NCI-H2171 treated with DMSO at 0.1 percent for 48 hours (cell line): Measurements from ENCODE around the gene GPR101.

ENCODE experiments used
- DNase-seq: peaks from one replicate; lab custom pipeline; 2025; lab: John Stamatoyannopoulos, UW

GPR101 gene, protein sequence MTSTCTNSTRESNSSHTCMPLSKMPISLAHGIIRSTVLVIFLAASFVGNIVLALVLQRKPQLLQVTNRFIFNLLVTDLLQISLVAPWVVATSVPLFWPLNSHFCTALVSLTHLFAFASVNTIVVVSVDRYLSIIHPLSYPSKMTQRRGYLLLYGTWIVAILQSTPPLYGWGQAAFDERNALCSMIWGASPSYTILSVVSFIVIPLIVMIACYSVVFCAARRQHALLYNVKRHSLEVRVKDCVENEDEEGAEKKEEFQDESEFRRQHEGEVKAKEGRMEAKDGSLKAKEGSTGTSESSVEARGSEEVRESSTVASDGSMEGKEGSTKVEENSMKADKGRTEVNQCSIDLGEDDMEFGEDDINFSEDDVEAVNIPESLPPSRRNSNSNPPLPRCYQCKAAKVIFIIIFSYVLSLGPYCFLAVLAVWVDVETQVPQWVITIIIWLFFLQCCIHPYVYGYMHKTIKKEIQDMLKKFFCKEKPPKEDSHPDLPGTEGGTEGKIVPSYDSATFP

DNA sequence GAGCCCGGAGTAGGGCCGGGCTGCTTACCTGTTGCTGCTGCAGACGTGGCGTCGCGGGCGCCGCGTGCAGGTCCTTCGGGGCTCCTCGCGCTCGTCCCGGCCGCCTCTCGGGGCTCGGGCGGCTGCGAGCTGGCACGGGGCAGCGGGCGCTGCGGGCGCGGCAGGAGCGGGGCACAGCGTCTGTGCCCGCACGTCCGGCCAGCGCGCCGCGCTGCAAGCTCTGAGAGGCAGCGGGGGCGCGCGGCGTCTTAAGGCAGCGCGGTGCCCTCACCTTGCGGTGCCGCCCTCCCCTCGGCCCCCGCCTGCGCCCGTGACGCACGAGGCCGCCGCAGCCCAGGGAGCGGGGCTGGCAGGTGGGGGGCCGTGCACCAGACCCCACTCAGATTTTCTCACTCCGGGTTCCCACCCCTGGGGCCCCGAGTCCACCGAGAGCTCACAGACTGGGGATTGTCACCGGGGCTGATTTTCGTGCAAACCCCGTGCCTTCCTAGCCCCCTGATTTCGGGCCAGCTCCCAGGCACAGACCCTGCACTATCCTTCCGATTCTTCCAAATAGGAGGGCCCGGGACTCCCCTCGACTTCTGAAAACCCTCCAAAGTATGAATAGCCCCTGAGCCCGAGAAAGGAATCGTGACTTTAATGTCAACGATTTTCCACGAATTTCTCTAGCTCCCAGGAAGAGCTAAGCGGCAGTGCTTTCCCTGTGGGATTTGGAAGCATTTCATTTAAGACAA, at the start of gene GPR101:
TSS of gene GPR101 (minus strand) at position 222 of the 734 bp plus-strand sequence. CDS start 2,321 bp downstream, outside the sequence.
- no peak for DNase-seq

DNA sequence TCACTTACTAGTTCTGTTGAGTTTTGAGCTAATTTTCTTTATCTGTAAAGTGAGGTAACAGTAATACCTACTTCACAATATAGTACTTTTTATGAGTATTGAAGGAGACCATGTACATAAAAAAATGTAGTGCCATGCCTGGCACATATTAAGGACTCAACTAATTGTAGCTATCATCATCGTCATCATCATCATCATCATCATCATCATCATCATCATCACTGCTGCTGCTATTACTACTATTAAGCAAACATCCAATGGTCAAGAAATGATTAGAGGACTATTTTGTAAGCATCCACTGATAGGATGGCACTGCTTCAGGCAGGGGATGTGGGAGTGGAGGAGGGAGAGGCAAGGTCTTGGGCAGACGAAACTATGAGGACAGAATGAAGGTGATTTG, 47.4 kb upstream of the GPR101 start:
- no peak for DNase-seq

DNA sequence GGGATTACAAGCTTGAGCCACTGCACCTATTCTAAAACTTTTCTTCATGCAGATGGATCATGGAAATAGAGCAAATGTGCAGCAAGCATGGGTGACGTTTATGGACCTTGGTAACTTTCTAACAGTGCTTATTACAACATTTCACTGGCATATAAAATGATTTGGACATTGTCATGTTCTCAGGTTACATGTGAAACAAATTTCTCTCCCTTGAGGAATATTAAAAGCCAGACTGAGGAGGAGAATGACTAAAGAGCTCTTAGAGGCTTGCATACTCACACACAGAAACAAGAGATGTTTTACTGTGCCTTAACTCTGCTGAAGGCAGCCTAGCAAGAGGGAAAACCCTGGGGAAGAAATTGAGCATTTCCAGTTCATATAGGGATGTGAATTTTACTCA, 38.6 kb upstream of the GPR101 start:
- no peak for DNase-seq

DNA sequence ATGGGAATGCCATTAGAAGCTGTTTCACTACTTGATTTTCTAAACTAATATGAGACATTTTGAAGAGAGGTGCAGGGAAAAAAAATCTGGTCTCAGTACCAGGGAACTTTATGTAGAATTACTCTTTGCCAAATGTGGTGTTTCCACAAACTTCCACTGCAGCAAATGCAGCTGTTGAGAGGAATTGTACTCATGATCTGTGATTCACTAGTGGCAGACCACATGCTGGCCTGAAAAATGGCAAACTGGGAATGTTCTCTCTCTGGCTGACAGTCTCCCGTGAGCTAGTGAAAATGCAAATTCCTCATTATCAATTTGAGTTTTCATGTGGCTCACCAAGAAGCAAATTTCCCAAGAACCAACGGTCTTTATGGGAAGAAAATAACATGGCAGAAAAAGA, 37.8 kb upstream of the GPR101 start:
- no peak for DNase-seq

DNA sequence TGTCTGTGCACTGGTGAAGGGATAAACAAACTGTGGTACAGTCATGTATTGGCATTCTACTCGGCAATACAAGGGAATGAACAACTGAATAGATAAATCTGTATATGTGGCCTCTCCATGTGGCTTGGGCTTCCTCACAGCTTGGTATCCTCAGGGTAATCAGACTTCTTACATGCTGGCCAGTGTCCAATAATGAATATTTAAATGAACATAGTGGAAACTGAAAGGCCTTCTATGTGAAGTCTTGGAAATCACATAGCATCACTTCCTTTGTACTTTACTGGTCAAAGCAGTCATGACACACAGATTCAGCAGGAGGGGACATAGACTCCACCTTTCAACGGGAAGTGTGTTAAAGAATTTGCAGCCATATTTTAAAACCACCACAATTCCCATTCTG, 33.4 kb upstream of the GPR101 start:
- no peak for DNase-seq

DNA sequence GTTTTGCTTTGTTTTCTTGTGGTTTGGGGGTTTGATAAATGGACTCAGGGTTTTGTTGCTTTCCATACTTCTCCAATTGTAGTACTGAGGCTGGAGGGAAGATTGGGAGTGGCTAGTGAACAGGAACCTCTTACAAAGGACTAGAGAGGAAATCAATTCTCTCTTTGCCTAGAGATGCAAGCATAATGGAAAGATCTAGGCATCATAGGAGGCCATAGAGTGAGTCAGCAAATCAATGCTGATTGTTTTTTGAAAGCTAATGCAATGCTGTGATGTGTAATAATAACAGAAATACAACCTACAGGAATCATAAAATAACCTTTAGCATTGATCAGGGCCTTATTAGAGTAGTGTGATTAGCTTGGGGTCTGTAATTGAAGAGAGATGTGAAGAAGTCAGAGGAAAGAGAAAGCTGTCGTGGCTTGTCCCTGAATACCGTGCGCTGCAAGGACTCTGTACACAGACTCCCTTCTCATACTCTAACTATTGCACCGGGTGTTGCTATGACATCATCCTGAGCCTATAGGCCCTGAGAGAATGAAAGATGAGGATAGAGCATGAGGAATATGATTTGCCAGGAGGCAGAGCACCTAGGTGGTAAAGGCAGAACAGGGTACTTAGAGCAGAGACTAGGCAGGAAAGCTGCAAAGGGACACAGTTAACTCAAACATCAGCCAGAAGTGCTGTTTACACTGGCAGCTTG, 29.3 kb upstream of the GPR101 start:
- no peak for DNase-seq

DNA sequence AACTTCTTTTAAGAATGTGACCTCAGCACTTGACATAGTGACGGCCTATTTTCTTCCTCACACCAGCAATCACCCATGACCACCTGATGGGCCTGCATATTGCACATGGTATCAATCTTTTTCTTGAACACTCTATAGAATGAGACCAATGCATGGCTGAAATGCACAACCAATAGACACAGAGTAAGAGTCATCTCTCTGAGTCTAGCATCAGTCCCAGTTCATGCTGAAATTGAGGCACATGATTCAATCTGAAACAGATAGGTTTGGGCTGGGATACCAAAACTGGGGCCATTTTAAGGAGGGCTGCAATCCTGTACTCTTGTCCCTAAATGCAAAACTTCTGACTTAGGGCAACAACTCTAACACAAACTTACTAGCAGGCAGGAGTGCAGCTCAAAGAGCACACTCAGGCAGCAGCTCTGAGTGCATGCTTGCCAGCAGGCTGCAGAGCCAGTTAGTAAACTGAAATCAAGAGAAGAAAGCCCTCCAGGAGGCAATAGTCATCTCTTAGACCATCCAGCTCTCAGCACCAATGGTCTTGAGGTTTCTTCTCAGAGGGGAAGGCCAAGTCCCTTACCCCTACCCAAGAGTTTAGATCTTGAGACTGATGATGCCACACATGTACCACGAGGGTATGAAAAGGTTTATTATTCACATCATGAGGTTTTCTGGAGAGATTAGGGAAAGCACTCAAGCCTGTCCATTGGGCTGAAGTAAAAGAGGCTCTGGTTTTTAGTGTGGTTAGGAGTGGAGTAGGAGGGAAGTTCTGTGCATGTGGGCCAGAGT, 24.7 kb upstream of the GPR101 start:
- DNase-seq, result no peak

DNA sequence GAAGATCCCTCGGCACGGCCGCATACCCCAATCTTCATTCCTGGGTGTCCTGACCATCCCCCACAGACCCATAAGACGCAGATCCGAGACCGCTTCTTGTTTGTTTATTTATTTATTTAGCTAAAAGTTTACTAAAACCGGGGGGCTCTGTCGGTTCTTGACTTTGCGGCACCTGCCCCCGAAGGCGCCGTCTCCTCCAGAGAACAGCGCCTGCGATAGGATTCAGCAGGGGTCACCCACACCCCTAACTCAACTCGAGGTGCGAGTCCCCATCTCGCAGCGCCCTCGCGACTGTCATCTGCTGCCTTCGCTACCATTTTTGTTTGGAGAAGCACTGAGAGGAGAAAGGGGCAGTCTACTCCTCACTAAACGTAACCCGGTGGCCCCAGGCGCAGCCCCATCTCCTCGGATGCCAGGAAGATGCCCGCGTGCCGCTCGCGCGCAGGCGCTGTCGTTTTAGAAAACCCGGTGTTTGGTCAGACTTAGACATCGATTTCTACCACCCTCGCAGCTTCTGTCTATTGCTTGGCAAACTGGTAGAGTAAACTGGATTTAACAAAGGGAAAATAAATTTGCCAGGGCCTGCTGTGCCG, 18.9 kb upstream of the GPR101 start:
- DNase-seq, result no peak

DNA sequence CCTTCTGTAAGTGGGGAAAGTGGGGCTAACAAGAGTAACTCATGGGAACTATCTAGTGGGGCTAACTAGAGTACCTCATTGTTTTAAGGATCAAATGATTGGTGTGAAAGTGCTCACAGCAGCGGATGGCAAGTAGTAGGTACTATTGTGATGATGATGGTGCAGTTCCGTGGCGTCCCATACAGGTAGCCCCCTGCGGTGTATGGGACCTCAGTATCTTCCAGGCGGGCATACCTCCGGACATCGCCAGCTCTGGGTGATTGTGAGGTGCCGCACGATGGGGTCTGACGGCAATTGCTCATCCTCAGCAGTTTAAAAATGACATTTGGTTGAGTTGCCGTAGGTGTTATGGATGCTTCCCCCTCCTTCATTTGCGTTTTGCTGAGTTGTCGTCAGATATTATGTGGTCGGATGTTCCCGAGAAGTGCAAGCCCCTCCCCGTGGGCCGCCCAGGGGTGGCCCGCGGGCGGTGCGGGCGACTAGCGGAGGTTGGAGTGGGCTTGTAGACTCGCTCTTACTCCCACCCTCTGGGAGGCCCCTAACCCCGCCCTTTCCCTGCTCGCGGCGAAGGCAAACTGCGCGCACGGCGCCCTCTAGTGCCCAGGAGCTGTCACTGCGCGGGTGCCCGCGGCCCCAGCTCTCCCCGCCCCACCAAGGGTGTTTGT, 18.3 kb upstream of the GPR101 start:
- peak; percentile 40 for DNase-seq

DNA sequence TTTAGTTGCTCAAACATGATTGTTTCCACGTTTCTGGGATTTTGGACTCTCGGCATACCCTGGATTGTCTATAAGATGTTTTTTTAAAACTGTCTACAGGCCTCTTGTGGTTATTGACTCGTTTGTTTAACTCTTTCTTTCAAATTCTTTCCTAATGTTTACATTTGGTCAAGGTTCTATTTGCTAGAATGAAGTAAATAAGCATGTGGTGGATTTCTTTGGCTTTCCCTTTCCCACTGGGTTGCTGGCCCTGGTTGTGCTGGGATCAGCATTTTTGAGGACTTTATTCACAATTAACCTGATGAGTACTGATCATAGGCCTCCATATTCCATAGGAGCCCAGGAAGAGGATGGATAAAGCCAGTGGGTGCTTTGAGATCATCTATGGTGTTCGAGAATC, 11.1 kb upstream of the GPR101 start:
- DNase-seq, result no peak

DNA sequence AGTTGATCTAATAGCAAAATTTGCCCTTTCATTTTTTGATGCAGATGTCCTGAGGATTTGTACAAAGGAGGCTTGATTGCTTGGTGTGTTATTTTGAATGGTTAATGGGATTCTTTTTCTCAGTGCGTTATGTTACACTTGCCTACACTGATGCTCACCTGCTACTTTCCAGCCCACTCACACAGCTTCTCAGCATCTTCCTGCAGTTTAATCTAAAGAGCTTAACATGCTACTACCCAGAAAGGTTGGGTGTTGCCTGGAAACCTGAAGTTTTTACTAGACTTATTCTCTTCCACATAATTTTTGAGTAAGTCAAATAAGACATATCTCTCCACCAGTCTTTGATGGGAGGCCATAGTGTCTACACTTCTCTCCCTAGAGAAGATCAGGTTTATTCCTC, 9.9 kb upstream of the GPR101 start:
- DNase-seq, result no peak

DNA sequence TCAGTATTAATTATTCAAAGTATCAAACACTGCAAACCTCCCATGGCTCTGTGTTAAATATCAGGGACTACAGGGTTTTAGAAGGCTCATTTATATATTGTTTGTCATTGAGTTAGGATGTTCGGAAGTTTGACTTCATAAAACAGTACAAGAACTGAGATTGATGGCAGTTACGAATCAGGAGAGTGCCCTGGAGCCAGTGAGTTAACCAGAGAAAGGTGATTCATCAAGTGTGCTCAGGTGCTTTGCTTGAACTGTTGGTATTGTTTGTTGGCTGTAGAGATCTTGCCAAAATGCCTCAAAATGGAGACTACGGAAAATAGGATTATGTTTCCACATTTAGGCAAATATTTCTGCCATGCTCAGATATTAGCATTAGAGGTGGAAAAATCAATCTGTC, 7.5 kb upstream of the GPR101 start:
- DNase-seq, result no peak

DNA sequence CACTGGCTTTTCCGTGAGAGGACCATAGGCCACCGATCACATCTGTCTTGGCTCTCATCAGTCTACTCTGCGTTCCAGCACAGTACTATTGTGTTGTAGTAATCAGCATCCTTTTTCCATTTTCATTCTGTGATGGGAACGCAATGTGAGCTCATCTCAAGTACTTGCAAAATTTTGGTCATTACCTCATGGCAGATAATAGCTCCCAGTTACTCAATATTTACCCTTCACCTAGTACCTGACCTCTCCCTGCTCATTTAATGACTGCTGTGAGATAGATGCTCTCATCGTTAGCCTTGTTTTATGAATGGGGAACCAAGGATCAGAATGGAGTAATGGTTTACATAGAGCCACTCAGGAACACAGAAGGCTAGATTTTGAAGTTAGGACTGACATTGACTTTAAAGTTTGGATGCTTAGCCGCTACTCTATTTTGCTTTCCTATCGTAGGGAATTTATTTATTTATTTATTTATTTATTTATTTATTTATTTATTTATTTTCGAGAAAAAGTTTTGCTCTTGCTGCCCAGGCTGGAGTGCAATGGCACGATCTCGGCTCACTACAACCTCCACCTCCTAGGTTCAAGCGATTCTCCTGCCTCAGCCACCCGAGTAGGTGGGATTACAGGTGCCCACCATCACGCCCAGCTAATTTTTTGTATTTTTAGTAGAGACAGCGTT, 6.5 kb upstream of the GPR101 start:
- no peak for DNase-seq

DNA sequence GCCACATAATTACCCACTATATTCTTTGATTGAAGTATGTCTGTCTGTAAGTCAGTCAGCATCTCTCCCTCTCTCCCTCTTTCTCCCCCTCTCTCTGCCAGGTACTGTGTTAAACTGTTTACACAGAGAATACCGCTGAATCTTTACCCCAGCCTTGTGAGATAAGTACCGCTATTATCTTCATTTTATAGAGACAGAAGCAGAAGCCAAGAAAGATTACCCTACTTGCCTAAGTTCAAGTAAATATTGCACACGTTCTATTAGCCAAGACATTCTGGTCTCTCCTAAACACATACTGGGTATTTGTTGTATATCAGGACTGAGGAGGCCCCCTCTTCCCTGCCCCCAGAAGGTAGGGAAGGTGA, 695 bp upstream of the GPR101 start:
- no peak for DNase-seq

DNA sequence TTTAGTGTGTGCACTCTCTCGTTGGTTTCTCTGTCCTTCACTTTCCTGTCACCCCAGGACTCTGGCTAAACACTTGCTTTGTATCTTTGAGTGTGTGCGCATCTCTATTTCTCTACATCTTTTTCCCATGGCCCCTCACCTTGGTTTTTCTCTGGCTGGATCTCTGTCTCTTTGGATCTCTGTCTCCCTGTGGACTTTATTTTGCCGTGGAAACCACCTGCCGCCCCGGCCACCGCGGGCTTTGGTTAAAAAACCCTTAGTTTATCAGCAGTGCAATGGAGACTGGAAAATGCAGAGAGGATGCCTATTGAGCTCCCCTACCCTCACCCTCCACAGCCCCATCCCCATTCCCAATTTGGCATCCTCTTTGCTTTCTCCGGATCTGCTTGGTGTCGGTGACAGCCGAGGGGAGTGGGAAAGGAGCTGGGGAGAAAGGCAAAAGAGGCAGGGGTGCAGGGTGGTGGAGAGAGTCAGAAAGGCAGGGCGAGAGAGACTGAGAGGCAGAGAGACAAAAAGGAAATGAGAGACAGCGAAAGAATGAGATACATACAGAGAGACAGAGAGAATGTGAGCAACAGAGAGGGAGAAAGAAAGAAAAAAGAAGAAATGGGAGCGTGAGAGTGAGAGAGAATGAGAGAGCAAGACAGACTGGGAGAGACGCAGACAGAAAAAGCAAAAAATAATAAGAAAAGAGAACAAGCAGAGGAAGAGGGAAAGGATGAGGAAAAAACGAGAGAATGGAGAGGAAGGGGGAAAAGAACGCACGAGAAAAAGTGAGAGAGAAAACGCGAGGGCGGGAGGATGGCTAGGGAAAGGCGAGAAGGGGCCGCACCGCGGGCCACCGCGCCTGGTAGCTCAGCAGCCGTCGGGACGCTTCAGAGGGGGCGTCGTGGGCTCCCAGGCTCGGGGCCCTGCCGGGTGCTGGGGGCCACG, 688 bp downstream of the GPR101 start:
- no peak for DNase-seq

DNA sequence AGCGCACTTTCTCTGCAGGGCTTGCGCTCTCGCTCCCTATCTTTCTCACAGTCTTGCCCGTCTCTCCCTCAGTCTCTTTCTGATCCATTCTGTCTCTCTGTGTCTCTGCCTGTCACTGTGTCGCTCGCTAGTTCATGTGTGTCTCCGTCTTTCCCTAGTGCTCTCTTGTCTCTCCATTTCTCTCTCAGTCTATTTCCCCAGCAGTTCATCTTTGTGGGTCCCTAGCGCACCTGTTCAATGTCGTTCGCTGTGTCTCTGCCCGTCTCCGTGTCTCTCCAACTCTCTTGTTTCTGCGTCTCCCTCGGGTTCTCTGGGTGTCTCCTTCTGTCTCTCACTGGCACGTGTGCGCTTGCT, 1.5 kb downstream of the GPR101 start:
- no peak for DNase-seq

DNA sequence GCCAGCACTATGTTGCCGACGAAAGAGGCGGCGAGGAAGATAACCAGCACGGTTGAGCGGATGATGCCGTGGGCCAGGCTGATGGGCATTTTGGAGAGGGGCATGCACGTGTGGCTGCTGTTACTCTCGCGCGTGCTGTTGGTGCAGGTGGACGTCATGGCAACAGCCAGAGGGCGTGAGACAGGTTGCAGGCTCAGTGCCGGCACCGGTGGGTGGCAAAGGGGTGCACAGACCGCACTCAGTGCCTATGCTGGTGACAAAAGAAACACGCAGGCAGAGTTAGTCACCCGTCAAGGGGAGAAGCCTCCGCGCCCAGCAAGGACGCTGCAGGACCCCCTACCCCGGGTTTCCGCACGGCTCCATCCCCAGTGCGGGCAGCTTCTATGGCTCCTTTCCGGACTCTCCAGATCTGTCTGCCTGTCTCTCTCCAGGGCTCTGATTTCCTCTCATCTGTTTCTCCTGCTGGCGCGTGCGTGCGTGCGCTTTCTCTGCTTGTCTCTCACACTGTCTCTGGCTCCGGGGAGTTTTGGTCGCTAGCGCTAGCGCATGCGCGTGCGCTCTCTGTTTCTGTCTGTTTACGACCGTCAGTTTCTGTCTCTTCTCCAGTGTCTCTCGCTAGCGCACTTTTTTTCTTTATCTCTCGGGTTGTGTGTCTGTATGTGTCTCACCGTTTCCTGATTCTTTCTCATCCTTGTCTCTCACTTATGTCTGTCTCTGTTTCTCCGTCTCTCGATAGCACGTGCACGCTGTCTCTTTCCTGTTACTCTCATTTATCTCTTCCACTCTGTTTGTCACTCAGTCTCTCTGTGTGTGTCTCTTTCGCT, 2.1 kb downstream of the GPR101 start:
- peak; percentile 63 for DNase-seq

DNA sequence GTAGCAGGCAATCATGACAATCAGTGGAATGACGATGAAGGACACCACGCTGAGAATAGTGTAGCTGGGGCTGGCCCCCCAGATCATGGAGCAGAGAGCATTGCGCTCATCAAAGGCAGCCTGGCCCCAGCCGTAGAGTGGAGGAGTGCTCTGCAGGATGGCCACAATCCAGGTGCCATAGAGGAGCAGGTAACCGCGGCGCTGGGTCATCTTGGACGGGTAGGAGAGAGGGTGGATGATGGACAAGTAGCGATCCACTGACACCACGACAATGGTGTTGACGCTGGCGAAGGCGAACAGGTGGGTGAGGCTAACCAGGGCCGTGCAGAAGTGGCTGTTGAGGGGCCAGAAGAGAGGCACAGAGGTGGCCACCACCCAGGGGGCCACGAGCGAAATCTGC, 2.8 kb downstream of the GPR101 start:
- no peak for DNase-seq

DNA sequence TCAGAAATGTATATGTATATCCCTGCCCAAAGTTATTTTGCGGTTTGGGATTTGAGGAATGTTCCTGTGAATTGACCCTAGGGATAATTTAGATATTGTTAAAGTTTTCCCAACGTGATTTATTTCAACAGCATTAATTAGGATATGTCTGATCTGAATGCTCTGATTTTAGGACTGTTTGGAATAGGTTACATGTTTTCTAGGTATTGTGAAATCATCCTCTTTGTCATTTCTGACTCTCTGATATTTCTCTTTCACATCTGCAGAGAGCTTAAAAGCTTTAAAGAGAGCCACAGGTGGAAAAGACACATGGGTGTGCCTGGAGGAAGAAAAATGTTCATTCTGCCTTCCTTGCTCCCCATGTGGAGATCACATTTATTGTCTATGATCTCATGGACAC, 5.1 kb downstream of the GPR101 start:
- DNase-seq, result no peak
